Tibial nerve (tissue), 4 donors: Measurements from ENCODE around the gene MEIS1.

Experiments
- CTCF ChIP-seq, 5 experiments: fragments of 200-600 bp in 3 of 5; fragments of 450-650 bp in 2 of 5; sonication (generic) in 3 of 5; IDR thresholded peaks; one replicate each; pipeline ENCODE4 v1.5.1; 2016 to 2019; ENCODE audit warnings: antibody characterized with exemption in 5 of 5, mild to moderate bottlenecking in 3 of 5, moderate library complexity in 2 of 5
- EP300 ChIP-seq, 2 donors: sonication (generic); formaldehyde crosslinking; IDR thresholded peaks; one replicate each; pipeline ENCODE4 v1.6.1; 2017; ENCODE audit warnings: antibody characterized with exemption in 2 of 2, mild to moderate bottlenecking in 1 of 2
- POLR2A ChIP-seq, 2 donors: fragments of 450-650 bp; IDR thresholded peaks; one replicate each; pipeline ENCODE4 v1.6.1; 2017; ENCODE audit warnings: antibody characterized with exemption in 2 of 2, mild to moderate bottlenecking in 2 of 2, moderate library complexity in 2 of 2

GRCh38 chr2:66497431-66498288 is 62.7 kb downstream of the MEIS1 start:
- TF ChIP-seq POLR2A (IDR thresholded peaks at IDR 0.05) (no peak), CTCF (IDR thresholded peaks at IDR 0.05) (no peak), EP300 (IDR thresholded peaks at IDR 0.05) (no peak)
